Stimulated activated CD4-positive, alpha-beta T cell treated with anti-CD3 and anti-CD28 coated beads, Interleukin-4, amount 100 ng/mL, for 48 hours (primary cell): ENCODE data around the gene LRRFIP2.
"Not testable (repeated sequence)": the region's sequence is repeated elsewhere in the genome, so short reads cannot be mapped to it uniquely, and the experiment has no call there.

Source experiments
- DNase-seq, 2 donors: peaks; one replicate each; pipeline ENCODE4 v3.0.0-alpha.2; 2020; ENCODE audit warnings: low read depth in 2 of 2

LRRFIP2 gene, protein sequence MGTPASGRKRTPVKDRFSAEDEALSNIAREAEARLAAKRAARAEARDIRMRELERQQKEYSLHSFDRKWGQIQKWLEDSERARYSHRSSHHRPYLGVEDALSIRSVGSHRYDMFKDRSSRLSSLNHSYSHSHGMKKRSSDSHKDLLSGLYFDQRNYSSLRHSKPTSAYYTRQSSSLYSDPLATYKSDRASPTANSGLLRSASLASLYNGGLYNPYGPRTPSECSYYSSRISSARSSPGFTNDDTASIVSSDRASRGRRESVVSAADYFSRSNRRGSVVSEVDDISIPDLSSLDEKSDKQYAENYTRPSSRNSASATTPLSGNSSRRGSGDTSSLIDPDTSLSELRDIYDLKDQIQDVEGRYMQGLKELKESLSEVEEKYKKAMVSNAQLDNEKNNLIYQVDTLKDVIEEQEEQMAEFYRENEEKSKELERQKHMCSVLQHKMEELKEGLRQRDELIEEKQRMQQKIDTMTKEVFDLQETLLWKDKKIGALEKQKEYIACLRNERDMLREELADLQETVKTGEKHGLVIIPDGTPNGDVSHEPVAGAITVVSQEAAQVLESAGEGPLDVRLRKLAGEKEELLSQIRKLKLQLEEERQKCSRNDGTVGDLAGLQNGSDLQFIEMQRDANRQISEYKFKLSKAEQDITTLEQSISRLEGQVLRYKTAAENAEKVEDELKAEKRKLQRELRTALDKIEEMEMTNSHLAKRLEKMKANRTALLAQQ

DNA sequence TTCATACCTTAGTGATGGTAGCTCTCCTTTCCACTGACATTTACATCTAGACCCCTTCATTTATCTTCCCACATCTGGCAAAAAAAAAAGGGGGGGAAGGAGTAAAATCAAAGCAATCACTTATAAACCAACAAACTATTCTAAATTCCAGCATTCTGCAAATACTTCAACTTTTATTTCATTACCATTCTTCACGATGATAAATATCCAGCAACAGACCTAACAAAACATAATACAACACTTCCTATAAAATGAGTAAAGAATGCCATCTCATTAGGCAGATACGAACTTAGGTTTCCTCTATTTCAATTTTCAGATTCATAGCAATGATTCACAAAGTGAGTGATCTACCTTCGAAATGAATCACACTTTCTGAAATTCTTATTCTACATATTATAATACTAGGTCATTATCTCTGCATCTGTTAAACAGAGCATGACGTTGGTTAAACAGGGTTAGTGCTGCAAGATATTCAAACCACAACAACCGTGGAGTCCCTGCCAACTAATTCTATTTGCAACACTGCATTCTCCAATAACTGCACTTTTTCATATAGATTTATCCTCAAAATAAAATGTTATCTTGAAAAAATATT lies at the start of gene LRRFIP2:
Gene LRRFIP2 (minus strand): TSS at position 51 of the 595 bp plus-strand sequence. CDS start 25,599 bp downstream, outside the sequence.
- no peak for DNase-seq

DNA sequence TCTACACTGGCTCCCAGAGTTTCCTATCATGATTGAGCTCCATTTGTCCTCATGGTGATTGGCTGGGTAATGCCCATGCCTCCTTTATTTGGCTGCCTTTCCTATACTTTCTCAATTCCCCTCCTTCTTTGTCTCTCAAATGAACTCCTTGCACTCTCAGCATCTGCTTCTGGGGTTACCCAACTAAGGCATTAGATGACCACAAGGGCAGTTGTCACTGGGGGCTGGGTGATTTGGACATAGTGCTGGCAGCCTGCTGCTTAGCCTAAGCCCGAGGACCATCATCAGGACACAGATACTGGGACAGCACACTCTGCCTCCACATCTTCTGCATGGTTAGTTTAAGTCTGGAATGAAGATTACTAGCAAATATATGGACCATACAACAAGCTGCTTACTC lies 49.2 kb upstream of the LRRFIP2 start:
- DNase-seq, result no peak

DNA sequence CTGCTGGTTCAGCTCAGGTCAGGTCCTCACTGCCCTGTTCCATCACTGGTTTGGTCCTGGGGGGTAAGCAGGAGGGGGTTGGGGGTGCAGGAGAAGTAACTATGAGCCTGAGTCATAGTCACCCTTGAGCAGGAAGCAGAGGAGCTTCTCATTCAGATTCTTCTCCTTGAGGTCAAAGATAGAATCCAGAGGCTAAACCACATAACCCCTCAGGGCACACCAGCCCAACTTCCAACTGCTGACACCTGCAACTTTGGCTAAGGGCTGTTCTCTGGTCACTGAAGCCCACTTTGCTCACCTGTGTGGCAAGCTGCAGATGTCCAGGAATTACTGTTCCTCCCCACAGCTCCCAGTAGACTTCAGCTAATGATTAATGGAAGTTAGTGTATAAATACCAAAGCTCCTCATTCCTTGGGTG lies 48.8 kb upstream of the LRRFIP2 start:
- DNase-seq, result no peak

GRCh38 chr3:37222542-37222941 lies 48.2 kb upstream of the LRRFIP2 start:
- not testable (repeated sequence) for DNase-seq

- no peak for DNase-seq
Measured at GRCh38 chr3:37221407-37221806, 47.0 kb upstream of the LRRFIP2 start.

DNA sequence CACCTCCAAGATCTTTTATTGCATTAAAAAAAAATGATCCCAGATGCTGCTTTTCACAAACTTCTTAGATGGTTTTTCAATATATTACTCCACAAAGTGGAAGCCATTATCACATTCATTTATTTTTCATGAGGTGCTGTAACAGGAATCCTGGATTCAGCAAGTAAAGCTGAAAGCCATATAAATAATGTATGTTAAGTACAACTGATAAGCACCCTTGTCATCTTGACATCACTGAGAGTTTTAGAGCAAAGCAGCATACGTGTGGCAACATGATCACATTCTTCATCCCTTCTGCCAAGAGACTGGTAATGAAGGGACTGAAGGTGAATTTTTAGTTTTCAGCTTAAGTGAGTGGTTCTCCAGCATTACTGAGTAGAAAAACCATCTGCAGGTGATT lies 44.9 kb upstream of the LRRFIP2 start:
- DNase-seq, result no peak

- no peak for DNase-seq
Measured at GRCh38 chr3:37218206-37218605, 43.8 kb upstream of the LRRFIP2 start.

DNA sequence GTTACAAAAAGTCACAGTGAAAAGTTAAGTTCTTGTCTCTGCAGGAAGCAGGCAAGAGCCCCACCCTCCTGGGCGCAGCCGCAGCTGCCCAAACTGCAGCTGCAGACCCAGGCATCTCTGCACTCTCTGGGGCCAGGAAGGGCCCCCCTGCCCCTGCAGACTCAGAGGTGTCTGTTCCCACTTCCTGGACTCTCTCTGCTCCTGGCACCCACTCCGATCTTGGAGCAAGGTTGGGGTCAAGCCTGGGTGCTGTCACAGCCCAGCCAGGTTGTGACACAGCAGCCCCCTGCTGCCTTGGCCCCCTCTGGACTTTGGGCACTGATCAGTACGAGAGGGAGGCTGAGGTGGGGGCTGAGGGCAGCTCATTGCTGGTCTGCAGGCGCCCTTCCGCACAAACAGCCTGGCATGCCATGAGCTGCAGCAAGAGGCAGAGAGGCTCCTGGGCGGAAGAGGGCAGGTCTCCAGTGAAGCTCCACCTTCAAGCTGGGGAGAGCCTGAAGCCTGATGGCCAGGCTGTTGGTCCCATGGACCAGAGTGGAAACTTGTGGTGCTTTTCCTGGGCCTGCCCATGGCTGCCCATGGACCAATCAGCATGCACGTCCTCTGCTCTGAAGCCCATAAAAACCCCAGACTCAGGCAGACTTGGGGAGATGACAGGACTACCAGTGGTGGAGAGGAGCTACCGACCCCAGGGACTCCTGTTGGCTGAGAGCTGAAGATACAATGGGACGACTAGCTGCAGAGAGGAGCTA lies 42.9 kb upstream of the LRRFIP2 start:
- no peak for DNase-seq

DNA sequence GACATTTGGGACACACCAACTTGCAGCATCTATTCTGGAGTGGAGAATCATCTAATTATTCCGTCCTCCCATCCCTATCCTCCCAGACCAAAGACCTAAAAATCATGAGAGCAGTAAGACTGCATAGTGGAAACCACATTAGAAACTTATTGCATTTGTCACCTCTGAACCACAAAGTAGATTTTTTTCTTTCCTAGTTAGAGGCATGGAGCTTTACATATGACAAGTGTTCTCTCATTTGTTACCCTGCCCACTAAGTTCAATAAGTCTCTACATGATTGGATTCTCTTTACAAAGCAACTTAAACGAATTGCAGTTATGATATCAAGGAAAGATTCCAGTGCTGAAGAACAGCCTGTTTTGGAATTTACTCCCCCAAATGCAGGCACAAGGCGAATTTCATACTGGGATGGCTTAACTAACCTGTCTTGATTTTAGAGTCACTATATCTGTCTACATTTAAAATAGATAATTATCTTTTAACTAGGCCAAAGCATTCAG lies 42.3 kb upstream of the LRRFIP2 start:
- no peak for DNase-seq

GRCh38 chr3:37214076-37214475 lies 39.7 kb upstream of the LRRFIP2 start:
- no peak for DNase-seq

DNA sequence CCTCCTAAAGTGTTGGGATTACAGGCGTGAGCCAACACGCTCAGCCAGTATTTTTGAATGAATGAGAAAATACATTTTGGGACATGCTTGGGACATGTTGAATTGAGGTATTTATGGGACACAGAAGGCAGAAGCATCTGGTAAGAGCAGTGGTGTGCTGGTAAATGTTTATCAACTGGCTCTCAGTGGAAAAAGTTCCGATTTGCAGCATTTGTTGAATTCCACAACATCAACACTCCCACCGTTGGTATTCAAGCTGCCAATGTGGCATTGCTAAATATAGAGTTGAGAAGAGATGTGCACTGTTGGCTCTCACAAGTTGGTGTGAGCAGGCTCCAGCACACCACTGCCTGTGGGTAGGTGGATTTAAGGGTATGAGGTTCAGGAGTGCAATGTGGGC lies 35.8 kb upstream of the LRRFIP2 start:
- no peak for DNase-seq

DNA sequence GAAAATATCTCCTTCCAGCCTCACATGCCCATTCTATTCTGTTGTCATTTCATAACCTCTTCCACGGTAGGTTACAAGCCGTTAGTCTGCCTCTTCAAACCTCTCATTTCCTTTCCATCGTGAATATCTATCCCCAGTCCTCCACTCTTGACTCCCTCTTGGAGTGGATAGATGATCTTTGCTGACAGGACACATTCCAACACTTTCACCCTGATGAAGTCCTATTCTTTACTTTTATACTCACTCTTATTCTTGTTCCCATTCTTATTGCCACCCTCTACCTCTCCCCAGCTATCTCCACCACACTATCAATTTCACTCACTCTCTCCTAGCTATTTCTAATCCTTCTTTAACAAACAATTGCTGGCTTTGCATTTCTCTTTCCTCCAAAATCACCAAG lies 34.2 kb upstream of the LRRFIP2 start:
- not testable (repeated sequence) for DNase-seq

DNA sequence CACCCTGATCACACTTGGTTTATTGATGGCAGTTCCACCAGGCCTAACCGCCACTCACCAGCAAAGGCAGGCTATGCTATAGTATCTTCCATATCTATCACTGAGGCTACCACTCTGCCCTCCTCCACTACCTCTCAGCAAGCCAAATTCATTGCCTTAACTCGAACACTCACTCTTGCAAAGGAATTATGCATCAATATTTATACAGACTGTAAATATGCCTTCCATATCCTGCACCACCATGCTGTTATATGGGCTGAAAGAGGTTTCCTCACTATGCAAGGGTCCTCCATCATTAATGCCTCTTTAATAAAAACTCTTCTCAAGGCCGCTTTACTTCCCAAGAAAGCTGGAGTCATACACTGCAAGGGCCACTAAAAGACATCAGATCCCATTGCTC lies 33.6 kb upstream of the LRRFIP2 start:
- not testable (repeated sequence) for DNase-seq

- not testable (repeated sequence) for DNase-seq
Measured at GRCh38 chr3:37206041-37206440, 31.7 kb upstream of the LRRFIP2 start.

- DNase-seq, result no peak
Measured at GRCh38 chr3:37204314-37204713, 29.9 kb upstream of the LRRFIP2 start.

DNA sequence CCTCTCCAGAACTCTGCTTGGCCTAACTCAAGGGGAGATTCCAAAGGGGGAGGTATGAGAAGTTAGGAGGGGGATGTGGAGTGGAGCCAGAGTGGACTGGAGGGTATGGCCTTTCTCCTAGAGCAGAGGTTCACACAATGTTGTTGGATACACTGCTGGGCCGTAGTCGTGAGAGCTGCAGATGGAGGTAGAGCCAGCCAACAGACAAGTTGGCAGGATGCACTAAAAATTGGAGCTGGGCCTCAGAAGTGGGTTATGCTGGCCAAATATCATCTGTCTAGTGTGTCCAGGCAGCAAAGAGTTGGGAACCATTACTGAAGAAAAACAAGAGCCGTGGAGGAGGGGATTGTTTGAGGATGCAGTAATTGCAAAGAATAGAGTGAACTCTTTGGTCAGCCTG lies 27.7 kb upstream of the LRRFIP2 start:
- DNase-seq, result no peak

GRCh38 chr3:37200141-37200540 lies 25.8 kb upstream of the LRRFIP2 start:
- DNase-seq, result no peak

DNA sequence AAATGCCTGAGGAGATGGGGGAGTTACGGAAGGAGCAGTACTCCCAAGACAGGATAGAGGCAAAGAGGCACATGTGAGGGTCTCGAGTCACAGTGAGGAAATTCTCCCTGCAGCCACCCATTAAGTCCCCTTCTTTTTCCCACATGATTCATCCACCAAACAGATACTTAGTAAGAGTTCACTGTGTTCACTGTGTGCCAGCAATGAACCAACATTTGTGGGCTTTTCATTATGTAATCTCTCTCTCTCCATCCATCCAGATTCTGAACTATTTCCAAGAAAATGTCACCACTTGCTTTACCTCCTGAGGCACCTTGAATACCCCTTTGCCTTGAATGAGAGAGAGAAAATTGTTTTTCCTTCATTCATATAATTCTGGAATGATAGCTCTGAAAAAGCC lies 24.6 kb upstream of the LRRFIP2 start:
- no peak for DNase-seq

GRCh38 chr3:37198547-37198946 lies 24.2 kb upstream of the LRRFIP2 start:
- DNase-seq, result no peak

DNA sequence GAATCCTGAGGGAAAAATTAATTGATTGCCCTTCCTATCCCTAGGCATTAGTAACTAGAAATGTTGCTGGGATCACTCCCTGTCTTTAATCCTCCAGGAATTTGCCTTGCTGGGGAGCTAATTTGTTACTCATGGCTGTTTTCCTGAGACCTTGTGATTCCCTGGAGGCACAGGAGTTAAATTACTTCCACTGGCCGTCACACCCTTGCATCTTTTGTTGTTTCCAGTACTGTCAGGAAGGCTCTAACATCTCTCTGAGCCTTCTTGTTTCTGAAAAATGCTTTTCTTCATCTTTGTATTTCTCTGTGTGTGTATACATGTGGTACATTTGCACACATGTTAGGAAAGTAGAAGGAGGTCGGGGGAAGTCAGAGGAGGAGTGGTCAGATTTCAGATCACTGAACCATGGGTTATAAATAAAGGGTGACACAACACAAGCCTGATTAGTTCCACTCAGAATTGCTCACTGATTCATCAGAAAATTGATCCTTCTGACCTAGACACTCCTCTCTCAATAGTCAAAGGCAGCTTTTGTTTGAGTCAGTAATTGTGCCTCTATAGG lies 23.5 kb upstream of the LRRFIP2 start:
- no peak for DNase-seq

DNA sequence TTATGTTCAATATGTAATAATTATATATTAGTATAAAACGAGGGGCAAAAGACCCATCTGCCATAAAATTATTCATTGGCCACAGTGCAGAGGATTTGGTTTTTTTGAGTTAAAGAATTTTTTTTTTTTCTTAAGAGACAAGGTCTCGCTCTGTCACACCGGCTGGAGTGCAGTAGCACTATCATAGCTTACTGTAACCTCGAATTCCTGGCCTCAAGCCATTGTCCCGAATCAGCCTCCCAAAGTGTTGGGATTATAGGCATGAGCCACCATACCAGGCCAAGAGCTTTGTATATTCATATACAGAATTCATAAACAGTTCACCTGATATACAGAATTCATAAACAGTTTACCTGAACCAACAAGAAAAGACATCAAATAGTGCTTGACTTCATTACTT lies 20.2 kb upstream of the LRRFIP2 start:
- DNase-seq, result no peak

- no peak for DNase-seq
Measured at GRCh38 chr3:37190667-37191066, 16.3 kb upstream of the LRRFIP2 start.
